HG02852 (cell line): Measurements from ENCODE around the gene CNTN1.
A peak's percentile ranks its signal among the peaks of the same experiment; 100 is the strongest.

Source experiments
- ATAC-seq: cut with Tn5 transposase; IDR thresholded peaks from one replicate; pipeline ENCODE4 v1.9.1; 2021; ENCODE audit warnings: mild to moderate bottlenecking, moderate library complexity; ENCODE audit not compliant: unreplicated experiment

CNTN1 gene

DNA sequence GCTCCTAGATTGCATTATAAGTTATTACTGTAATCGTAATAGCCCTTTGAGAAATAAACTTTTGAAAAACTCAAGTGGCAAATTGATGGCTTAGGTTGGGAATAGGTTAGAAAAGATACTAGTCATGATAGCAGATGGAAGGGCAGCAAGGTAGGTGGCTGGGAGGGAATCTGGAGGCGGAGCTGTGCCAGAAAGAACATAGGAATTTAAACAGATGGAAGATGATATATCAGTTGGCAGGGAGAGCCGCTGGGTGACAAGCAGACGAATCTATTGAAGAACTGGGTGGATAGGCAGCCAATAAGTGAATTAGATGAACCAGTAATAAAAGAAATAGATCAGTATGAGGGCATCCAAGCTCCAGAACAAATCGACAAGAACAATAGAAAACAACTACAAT is 142.1 kb downstream of the CNTN1 start:
- no peak for ATAC-seq

DNA sequence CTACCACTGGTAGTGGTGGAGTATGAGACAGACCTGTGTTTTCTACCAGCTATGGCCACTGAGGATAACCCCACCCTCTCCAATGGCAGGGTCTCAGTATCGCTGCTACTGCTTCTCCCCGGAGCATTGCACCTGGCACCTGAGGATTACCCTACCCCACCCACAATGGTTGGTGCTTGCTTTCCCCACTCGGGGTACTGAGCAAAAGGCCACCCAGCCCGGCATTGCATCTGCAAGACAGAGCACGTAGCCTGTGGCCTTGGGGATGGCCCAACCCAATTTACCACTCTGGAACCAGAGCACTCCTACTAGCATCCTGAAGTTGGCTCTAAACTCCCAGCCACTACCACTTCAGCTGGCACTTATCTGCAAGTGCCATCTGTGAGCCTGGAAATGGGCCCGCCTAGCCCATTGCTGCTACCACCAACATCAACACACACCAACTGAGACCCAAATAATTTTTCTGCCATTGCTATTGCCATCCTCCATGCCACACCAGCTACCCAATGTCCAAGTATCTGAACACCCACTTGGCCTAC is 145.7 kb downstream of the CNTN1 start:
- no peak for ATAC-seq

DNA sequence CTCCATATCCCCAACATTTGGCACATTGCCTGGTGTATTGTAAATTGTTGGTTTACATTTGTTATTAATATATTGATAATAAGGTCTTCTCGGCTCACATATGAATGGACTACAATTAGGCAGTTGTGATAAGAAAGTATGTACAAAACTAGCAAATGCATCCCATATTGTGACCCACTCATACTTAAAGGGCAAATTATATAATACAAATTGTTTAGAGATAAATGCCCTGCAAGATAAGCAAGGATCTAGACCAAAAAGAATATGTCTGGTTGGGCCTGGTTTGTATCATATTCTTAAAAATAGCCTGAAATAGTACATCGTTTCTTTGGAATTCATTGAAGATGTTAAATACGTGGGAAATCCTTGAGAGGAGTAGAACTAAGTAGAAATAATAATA is 151.3 kb downstream of the CNTN1 start:
- ATAC-seq, result no peak

DNA sequence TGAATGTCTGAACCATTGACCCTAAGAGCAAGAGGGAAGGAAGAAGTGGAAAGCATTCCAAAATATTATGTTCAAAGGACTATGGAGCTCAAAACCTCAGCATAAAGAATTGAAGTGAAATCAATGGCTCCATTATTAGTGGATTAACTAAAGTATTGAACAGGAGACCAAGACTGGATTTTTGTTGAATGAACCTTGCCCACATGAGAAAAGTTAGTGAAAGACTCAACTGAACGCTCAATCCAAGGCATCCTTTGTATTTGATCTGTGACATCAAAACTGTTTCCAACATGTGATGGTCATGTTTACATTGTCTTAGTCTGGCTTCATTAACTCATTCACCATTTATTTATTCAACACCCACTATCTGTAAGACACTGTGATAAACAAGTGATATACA is 161.0 kb downstream of the CNTN1 start:
- no peak for ATAC-seq

DNA sequence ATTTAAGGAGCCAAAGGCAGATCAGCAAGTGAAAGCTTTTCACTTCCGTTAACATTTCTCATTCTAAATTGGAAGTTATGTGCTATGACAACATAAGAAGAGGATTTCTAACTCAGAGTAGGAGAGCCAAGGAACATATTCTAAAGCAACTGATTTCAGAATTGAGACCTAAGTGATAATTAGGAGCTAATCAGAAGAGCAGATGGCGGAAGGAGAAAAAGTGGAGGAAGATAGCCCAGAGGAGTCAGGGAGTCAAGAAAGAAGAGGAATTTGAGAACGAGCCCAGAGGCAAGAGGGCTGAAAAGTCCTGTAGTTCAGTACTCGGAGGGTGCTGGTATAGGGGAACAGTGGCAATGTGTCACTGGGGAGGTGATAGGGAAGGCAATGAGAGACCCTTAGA is 162.4 kb downstream of the CNTN1 start:
- ATAC-seq, result no peak

DNA sequence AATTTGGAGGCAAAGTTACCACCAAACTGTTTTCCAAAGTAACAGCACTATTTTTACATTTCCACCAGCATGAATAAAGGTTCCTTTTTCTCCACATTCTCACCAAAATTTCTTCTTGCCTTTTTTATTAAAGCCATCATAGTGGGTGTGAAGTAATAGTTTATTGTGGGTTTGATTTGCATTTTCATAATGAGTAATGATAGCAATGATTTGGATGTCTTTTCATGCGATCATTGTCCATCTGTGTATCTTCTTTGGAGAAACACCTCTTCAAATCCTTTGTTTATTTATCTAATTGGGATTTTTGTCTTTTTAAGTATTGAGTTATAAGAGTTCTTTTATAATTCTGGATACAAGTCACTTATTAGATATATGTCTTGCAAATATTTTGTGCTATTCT is 172.7 kb downstream of the CNTN1 start:
- no peak for ATAC-seq

DNA sequence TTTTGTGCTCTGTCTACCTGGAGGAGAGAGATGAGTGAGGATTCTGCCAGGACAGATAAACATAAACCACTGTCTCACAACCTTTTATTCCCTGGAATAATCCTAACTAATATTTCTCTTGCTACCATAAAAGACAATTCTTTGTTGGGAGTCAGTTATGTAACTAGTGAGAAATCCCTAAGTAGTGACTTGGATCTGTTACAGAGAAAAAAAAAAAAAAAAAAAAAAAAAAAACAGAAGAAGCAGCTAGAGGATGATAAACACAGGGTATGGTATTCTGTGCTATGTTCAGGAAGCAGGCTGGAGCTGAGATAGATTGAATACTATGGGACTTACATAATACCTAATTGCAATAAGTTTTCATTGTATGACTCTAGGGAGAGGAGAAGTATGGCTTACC is 178.7 kb downstream of the CNTN1 start:
- no peak for ATAC-seq

DNA sequence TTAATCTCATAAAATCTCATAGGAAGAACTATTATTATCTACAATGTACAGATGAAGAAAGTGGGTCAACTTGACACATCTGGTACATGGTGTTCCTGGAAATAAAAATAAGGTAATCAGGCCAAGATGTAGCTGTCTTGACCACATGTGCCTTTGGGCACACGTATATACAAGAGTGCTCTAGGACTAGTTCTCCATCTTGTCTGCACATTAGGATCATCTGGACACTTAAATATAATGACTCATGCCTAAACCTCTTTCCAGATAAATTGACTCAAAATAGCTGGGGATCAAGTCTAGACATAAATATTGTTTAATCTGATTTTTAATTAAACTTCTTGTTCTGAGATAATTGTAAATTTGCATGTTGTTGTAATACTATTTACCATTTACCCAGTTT is 182.6 kb downstream of the CNTN1 start:
- ATAC-seq, result no peak

DNA sequence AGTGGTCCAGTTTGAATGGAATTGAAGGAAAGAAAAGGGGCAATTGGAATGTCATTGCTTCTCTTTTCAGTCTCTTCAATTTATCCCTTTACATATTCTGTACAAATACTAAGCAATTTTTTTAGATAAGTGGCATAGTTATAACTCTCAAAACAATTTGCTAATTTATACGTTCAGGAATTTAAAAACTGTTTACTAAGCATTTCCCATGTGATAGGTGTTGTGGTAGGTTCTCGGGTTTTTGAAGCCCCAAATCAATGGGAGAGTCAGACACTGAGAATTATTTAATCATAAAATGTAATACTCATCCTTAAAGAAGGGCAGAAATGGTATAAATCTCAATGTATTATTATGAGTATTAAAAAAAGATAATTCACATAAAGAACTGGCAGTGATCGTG is 197.1 kb downstream of the CNTN1 start:
- ATAC-seq, result no peak

DNA sequence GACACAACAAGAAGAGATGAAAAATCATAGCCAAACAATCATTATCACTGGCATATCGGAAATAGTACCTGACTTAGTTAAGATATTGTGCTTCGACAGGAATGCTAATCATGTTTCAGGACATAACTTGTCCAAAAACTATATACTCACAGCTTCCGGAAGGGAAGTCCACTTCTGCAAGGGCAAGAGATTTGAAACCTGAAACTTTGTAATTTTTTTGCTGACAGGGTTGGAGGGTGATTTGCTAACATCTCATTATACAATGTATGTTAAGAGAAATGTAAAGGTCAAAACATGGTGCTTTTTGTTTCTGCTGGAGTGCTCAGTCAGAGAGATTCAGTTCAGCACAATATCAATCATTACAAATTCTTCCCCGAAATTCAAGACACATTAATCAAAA is 200.3 kb downstream of the CNTN1 start:
- ATAC-seq, result no peak

DNA sequence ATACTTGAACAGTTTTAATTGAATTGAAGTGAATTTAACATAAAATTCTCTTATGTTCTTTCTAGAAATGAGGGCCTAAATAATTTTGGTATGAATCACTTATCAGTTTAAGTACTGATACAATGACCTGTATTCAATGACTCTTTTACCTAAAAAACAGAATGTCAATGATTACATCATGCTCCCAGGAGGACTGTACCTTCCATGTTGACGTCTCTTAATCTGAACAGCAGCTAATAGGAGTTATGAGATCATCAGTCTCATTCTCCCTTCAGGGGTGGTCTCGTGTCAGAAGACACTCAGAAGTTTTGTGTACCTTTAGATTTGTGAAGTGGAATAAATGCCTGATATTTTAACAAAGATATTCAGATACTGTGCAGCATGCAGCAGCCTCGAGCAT is 206.3 kb downstream of the CNTN1 start:
- no peak for ATAC-seq

DNA sequence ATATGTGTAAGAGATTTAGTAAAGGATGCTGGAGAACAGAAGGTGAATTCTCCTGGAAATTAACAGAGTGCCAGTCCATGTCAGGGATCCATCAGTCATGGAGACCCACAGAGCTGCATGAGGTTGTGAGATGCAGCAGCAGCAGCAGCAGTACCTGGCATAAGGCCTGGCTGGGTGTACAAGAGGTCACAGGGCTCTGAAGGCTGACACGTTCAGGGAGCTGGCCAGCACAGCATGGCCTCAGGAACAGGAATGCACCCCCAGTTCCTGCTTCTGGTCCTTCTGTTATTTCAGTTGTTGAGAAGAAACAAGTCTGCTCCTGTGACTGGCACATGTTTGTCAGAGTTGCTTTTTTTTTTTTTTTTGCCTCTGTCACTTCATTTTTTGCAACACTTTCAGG is 210.8 kb downstream of the CNTN1 start:
- ATAC-seq, result no peak

DNA sequence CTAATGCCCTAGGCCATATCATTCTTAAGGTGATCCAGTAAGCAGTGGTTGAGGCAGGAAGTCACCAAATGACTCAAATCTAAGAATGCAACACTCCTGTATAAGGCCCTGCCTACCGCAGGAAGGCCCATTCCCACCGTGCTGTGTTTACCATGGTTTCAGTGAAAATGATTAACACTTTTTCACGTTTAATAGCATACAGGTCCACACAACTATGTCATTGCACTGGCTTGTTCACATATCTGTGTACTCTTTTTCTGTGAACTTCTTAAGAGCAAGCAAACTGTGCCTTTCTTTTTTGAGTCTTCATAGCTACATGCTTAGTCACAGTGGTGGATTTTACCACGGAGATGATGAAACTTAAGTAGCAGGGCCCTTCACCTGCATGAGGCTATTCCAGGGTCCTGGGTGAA is 214.9 kb downstream of the CNTN1 start:
- ATAC-seq, result peak; percentile 98

DNA sequence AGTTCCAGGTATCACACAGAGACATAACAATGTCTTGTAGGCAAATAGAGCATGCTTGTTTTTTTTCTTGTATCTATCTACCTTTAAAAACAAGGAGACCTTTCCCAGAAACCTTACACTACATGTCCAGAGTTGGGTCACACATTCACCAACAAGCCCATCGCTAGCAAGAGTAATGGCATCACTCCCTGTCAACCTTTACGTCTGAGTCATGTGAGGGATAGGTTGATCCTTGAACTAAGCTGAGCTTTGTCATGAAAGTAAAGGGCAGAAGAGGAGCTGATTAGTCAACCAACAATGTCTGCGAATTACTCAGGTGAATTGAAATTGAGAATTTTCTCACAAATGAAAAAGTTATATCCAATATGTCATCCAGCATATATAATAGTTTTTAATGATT is 219.4 kb downstream of the CNTN1 start:
- ATAC-seq, result no peak

DNA sequence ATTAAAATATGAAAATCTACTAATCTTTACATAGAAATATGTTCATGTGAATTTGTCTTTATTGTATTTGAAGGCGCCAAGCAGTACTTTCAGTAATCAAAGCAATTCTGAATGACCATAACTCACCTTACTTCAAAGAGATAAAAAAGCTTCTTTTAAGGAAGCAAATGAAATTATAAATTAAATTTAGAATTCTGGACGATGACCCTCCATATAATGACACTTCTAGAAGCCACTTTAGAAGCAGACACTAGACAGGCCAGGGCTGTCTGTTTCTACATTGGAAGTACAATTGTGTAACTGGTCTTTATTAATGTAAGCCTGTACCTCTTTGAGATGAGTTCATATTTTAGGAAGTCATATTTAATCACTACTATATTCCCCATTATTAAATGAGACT is 222.9 kb downstream of the CNTN1 start:
- ATAC-seq, result no peak

DNA sequence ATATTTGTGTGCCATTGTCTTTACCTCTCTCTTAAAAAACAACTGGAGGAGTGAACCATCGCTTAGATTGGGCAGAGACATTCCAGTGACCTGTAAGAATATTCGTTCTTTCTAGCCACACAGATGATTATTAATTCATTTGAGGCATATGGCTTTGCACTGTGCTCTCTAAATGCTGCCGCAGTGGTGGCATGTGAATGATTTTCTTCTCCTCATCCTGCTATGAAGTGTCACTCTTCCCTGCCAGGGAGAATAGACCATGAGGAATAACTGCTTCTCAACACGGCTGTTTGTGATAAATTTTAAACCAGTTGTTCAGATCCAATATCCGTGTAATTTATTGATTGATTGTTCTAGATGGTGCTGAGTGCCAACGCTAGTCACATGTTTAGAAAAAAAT is 225.3 kb downstream of the CNTN1 start:
- no peak for ATAC-seq

DNA sequence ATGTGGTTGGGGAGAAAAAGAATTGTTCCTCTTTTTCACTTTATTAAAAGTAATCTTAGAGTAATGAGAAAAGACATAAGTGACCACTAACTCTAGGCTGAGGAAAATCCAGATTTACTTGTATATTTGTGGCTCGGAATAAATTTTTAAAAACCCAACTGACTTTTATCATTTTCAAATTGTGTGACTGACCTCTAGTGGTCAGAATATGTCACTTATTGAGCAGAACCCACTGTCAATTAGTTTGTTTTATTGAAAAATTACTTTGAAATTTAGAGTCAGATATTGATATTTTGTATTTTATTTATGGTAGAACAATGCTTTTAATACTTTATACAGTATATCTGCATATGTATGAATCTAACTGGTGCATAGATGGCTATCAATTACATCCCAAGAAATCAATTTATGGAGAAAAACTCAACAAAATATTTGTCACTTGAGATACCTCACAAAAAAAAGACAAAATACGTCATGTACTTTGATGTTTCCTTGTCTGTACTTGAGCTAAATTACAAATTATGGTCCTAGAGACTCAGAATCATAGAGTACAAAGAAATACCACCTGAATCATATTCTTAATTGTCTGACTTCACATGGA is 229.4 kb downstream of the CNTN1 start:
- no peak for ATAC-seq

DNA sequence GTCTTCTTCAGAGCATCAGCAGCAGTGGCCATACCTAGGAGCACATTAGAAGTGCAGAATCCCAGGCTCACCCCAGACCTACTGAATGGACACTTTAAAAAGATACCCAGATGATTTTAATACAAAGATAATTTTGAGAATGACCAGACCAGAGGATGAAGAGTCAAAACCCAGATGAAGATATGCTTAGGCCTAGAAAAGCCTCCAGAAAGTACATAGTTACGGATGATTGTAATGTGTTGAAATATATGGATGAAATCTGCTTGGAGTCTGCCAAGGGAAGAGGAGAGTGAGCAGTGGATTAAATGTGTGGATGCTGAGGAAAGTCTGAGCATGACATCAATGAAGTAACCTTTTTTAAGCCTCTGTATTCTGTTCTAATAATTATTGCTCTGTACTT is 245.7 kb downstream of the CNTN1 start:
- no peak for ATAC-seq

DNA sequence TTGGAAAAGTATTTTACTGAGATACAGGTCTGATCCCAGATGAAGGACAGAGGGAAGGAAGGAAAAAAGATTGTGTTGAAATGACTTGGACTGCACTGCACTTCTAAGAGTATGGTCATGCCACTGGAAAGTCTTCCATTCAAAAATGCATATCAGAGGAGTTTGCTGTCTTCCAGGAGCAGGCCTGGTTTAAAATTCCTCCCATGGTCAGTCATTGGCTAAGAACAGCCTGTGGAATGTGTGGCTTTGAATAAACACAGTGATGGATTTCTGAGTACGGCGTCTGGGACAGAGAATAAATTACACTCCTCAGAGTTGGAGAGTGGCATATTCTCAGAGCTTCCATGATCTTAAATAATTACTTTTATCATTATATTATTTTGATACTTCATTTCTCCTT is 250.1 kb downstream of the CNTN1 start:
- no peak for ATAC-seq

DNA sequence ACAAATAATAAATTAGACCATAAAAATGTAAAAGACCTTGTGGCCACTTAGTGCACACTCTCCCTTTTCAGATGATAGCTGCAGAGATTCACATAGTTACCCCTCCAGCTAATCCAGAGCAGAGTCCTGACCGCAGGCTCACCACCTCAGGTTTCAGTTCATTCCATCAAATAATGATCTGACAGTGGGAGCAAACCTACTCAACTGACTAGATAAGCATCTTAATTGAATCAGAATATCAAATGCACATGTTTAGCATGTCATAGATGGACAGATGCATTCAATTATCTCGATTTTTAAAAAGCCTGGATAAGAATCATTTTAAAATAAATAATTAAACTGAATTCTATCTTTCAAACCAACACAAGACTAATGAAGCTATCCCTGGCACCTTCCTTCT is 253.5 kb downstream of the CNTN1 start:
- no peak for ATAC-seq

DNA sequence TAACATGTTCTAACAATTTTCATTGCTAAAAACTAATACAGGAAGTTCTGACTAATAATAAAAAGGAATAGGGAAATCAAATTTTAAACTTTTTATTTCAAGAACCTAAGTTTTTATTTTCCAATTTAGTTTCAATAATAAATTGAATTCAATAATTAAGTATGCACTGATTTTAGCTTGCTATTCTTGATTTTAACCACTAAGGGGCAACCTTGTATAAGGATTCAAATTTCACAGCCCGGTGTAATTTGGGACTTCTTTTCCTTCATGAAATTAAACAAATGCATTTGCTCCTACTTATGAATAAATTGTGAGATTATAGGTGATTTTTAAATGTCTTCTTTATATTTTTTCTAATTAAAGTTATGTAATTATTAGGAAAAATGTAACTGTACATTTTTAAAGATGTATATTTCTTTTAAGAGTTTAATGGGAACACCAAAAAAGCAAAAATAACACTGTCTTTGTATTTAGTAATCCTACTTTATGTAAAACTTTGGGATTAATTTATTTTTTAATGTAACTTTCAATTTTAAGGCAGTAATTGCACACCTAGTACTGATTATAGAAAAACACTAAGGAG is 254.5 kb downstream of the CNTN1 start:
- no peak for ATAC-seq

DNA sequence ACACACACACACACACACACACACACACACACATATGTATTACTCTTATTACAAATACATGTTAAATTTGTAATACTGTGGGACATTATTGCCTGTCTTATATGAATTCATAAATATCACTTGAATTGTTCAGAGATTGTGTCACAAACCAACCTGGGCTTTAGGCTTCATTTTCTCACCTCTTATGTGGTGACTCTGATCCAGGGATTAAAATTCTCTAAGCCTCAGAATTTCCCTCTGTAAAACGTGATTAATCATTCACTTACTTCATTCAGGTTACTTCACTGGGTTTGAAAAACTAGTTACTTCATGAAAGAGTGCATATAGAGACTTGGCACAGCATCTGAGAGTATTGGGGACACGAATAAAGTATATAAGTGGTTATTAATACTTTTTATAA is 255.6 kb downstream of the CNTN1 start:
- ATAC-seq, result no peak

DNA sequence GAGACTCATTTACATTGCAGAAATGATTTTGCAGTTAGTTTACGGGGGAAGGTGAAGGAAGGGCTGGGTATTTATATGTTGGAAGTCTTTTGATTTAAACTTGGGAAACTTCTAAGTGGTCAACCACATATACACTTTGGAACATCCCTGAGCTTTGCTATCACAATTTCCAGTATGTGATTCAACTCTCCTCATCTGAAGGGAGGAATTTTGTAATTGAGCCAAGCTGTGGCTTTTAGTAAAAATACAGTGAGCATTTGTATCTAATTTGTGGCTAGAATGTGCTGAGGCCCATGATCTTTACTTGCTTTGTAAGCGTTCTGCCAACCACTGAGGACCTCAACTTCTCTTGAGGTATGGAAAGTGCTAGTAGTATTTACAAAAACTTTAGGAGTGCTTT is 260.8 kb downstream of the CNTN1 start:
- no peak for ATAC-seq
